Renal cortex interstitium (tissue), 11 donors: ENCODE measurements around the gene SFRP2. TPM values are rescaled to one million over a fixed set of nuclear protein-coding genes. Genes with fewer than 3 reads are reported as not detected.
A peak's percentile ranks its signal among the peaks of the same experiment; 100 is the strongest.

Experiments used
- DNase-seq, 11 donors: peaks; one replicate each; pipeline ENCODE4 v3.0.0-alpha.2; 2013; ENCODE audit warnings: low read depth in 9 of 11, low spot score in 4 of 11; ENCODE audit errors: extremely low read depth in 1 of 11
- polyA plus RNA-seq, 3 donors: library from polyadenylated mRNA; unstranded; fragments of 120-200 nt; gene quantifications; one replicate each; pipeline ENCODE4 v1.2.1, GENCODE V29; 2013; ENCODE audit not compliant: insufficient read length in 3 of 3

SFRP2 gene
- polyA plus RNA-seq, 3 donors = 16.9 to 26.7 (median 18.9) TPM

- no peak for DNase-seq
Measured at GRCh38 chr4:153808175-153808574, 19.3 kb upstream of the SFRP2 start.

- DNase-seq = no peak
Measured at GRCh38 chr4:153806073-153806472, 17.2 kb upstream of the SFRP2 start.

GRCh38 chr4:153804722-153805121 is 15.8 kb upstream of the SFRP2 start:
- DNase-seq = peak in 3 of 11 donors; percentile 69 to 74 (median 72)

GRCh38 chr4:153799694-153800074 is 10.8 kb upstream of the SFRP2 start:
- no peak for DNase-seq

- no peak for DNase-seq
Measured at GRCh38 chr4:153798901-153799693, 10.2 kb upstream of the SFRP2 start.

- DNase-seq = no peak
Measured at GRCh38 chr4:153798420-153798819, 9.5 kb upstream of the SFRP2 start.

GRCh38 chr4:153794006-153794405 is 5.1 kb upstream of the SFRP2 start:
- DNase-seq = no peak

- DNase-seq = no peak
Measured at GRCh38 chr4:153792618-153793247, 3.9 kb upstream of the SFRP2 start.

- peak in 9 of 11 donors; percentile 70 to 88 (median 77) for DNase-seq
Measured at GRCh38 chr4:153791746-153792617, 3.1 kb upstream of the SFRP2 start.

- no peak for DNase-seq
Measured at GRCh38 chr4:153790962-153791551, 2.2 kb upstream of the SFRP2 start.

GRCh38 chr4:153790500-153790865 is 1.6 kb upstream of the SFRP2 start:
- DNase-seq = no peak

- DNase-seq = no peak
Measured at GRCh38 chr4:153789741-153790499, 1.0 kb upstream of the SFRP2 start.

GRCh38 chr4:153788051-153788412 is 851 bp downstream of the SFRP2 start:
- no peak for DNase-seq

GRCh38 chr4:153787575-153787974 is 1.3 kb downstream of the SFRP2 start:
- DNase-seq = no peak

- DNase-seq = no peak
Measured at GRCh38 chr4:153787061-153787560, 1.8 kb downstream of the SFRP2 start.

- DNase-seq = no peak
Measured at GRCh38 chr4:153785910-153786721, 2.8 kb downstream of the SFRP2 start.

- DNase-seq = no peak
Measured at GRCh38 chr4:153784166-153784699, 4.7 kb downstream of the SFRP2 start.

GRCh38 chr4:153782581-153782980 is 6.3 kb downstream of the SFRP2 start:
- DNase-seq = no peak
